H1 (cell line): Measurements from ENCODE around the gene EDC3. TPM values are rescaled to one million over a fixed set of nuclear protein-coding genes. Genes with fewer than 3 reads are reported as not detected.

Experiments used
- CTCF ChIA-PET: fragments of 300-600 bp; sonication (Branson Sonifier 250); formaldehyde crosslinking; loops from one replicate; lab custom pipeline; 2021; ENCODE audit not compliant: partially characterized antibody; lab: Charles Lee
- POLR2A ChIA-PET: fragments of 300-600 bp; sonication (Branson Sonifier 250); formaldehyde crosslinking; loops from one replicate; lab custom pipeline; 2021; ENCODE audit warnings: inconsistent platforms; ENCODE audit not compliant: partially characterized antibody; lab: Charles Lee
- DNase-seq, 2 experiments: peaks; one replicate each; pipeline versions ENCODE4 v3.0.0 to v3.0.0-alpha.2; 2010 to 2022; ENCODE audit warnings: low spot score in 2 of 2, low read depth in 1 of 2, mixed read lengths in 1 of 2
- FAIRE-seq: peaks from 2 replicates; lab custom pipeline; 2011; peaks lifted over from hg19 to GRCh38; lab: Jason Lieb, UNC
- H2AFZ ChIP-seq: 2 replicates; pipeline ENCODE4 v1.8.1; 2012; ENCODE audit warnings: low read length, inconsistent platforms
- H2AK5ac ChIP-seq: 2 replicates; pipeline ENCODE4 v1.6.1; 2013; ENCODE audit warnings: low read depth, low read length
- H2BK120ac ChIP-seq: replicated peaks from 2 replicates; pipeline ENCODE3; 2013; ENCODE audit warnings: low read depth, low read length, inconsistent platforms
- H2BK12ac ChIP-seq: 2 replicates; pipeline ENCODE4 v1.6.1; 2013; ENCODE audit warnings: low read depth, low read length
- H2BK15ac ChIP-seq: 2 replicates; pipeline ENCODE4 v1.6.1; 2013; ENCODE audit warnings: low read length
- H2BK20ac ChIP-seq: 2 replicates; pipeline ENCODE4 v1.6.1; 2013; ENCODE audit warnings: low read length
- H2BK5ac ChIP-seq: 2 replicates; pipeline ENCODE4 v1.6.1; 2013; ENCODE audit warnings: low read depth, low read length
- H3K14ac ChIP-seq: 2 replicates; pipeline ENCODE4 v1.6.1; 2013; ENCODE audit warnings: inconsistent platforms; ENCODE audit not compliant: insufficient read length
- H3K18ac ChIP-seq: 2 replicates; pipeline ENCODE4 v1.6.1; 2013; ENCODE audit warnings: low read length; ENCODE audit errors: extremely low read depth
- H3K23ac ChIP-seq: 2 replicates; pipeline ENCODE4 v1.6.1; 2013; ENCODE audit warnings: inconsistent platforms; ENCODE audit not compliant: insufficient read length
- H3K23me2 ChIP-seq: 2 replicates; pipeline ENCODE4 v1.6.1; 2013; ENCODE audit warnings: low read depth, low read length
- H3K27ac ChIP-seq: 2 replicates; pipeline ENCODE4 v1.6.1; 2011; ENCODE audit warnings: low read depth, low read length, inconsistent platforms
- H3K27me3 ChIP-seq, 4 experiments: replicated peaks in 1 of 4; 1 replicate in 1 of 4; 2 replicates in 3 of 4; pipeline versions ENCODE4 v1.6.1 to v1.8.1; 2011 to 2013; ENCODE audit warnings: low read length in 3 of 4, mild to moderate bottlenecking in 3 of 4, inconsistent platforms in 2 of 4, mixed read lengths in 2 of 4, moderate library complexity in 1 of 4; ENCODE audit not compliant: control insufficient read depth in 3 of 4, insufficient read depth in 3 of 4; ENCODE audit errors: extremely low read depth in 1 of 4
- H3K36me3 ChIP-seq, 4 experiments: 2 replicates each; pipeline versions ENCODE4 v1.6.1 to v1.8.1; 2011 to 2013; ENCODE audit warnings: mild to moderate bottlenecking in 4 of 4, low read length in 3 of 4, moderate library complexity in 2 of 4, control low read depth in 1 of 4, inconsistent platforms in 1 of 4; ENCODE audit not compliant: insufficient read depth in 4 of 4, control insufficient read depth in 2 of 4
- H3K4ac ChIP-seq: replicated peaks from 2 replicates; pipeline ENCODE3; 2013; ENCODE audit warnings: low read length, low read depth, mixed read lengths, inconsistent platforms; ENCODE audit not compliant: insufficient read length
- H3K4me1 ChIP-seq, 4 experiments: replicated peaks in 1 of 4; 1 replicate in 1 of 4; 2 replicates in 3 of 4; pipeline versions ENCODE4 v1.6.1 to v1.8.1; 2011 to 2013; ENCODE audit warnings: low read length in 3 of 4, inconsistent platforms in 2 of 4, mixed read lengths in 1 of 4; ENCODE audit not compliant: insufficient read depth in 4 of 4, control insufficient read depth in 3 of 4
- H3K4me2 ChIP-seq, 2 experiments: 2 replicates each; pipeline versions ENCODE4 v1.6.1 to v1.8.1; 2011 to 2013; ENCODE audit warnings: low read depth in 2 of 2, low read length in 2 of 2, control low read depth in 1 of 2, inconsistent platforms in 1 of 2, mild to moderate bottlenecking in 1 of 2; ENCODE audit not compliant: insufficient read depth in 1 of 2
- H3K4me3 ChIP-seq, 4 experiments: fragments of 200-600, 300-600 bp in 1 of 4; sonication (generic), shearing (Covaris generic), sonication (Bioruptor Twin) in 1 of 4; 2 replicates each; pipeline versions ENCODE4 v1.5.1 to v1.8.1; 2011 to 2016; ENCODE audit warnings: low read length in 4 of 4, low read depth in 3 of 4, control low read depth in 2 of 4, inconsistent platforms in 2 of 4, mild to moderate bottlenecking in 2 of 4, mixed read lengths in 1 of 4, moderate library complexity in 1 of 4; ENCODE audit not compliant: insufficient read depth in 2 of 4; ENCODE audit errors: extremely low read depth in 1 of 4
- H3K56ac ChIP-seq: replicated peaks from 2 replicates; pipeline ENCODE3; 2013; ENCODE audit warnings: low read depth, mild to moderate bottlenecking, mixed read lengths, low read length, inconsistent platforms; ENCODE audit not compliant: insufficient read length
- H3K79me1 ChIP-seq: 2 replicates; pipeline ENCODE4 v1.6.1; 2013; ENCODE audit warnings: low read depth, low read length, control low read depth
- H3K79me2 ChIP-seq, 2 experiments: 2 replicates each; pipeline versions ENCODE4 v1.6.1 to v1.8.1; 2012 to 2013; ENCODE audit warnings: low read length in 2 of 2, mild to moderate bottlenecking in 2 of 2, inconsistent platforms in 1 of 2; ENCODE audit not compliant: insufficient read depth in 2 of 2, control insufficient read depth in 1 of 2
- H3K9ac ChIP-seq, 4 experiments: replicated peaks in 1 of 4; 1 replicate in 1 of 4; 2 replicates in 3 of 4; pipeline versions ENCODE4 v1.6.1 to v1.8.1; 2011 to 2013; ENCODE audit warnings: low read depth in 3 of 4, low read length in 3 of 4, control low read depth in 2 of 4, mild to moderate bottlenecking in 2 of 4, moderate library complexity in 2 of 4, inconsistent platforms in 1 of 4; ENCODE audit errors: extremely low read depth in 1 of 4
- H3K9me3 ChIP-seq, 2 experiments: 2 replicates each; pipeline versions ENCODE4 v1.6.1 to v1.8.1; 2012 to 2013; ENCODE audit warnings: mild to moderate bottlenecking in 2 of 2, moderate library complexity in 2 of 2, control low read depth in 1 of 2, inconsistent platforms in 1 of 2, low read depth in 1 of 2, low read length in 1 of 2, mixed read lengths in 1 of 2; ENCODE audit not compliant: insufficient read depth in 2 of 2
- H4K20me1 ChIP-seq, 2 experiments: replicated peaks in 1 of 2; 2 replicates each; pipeline versions ENCODE3 to v1.8.1; 2011 to 2013; ENCODE audit warnings: inconsistent platforms in 2 of 2, low read length in 2 of 2, mild to moderate bottlenecking in 1 of 2; ENCODE audit not compliant: insufficient read depth in 2 of 2, control insufficient read depth in 1 of 2
- H4K5ac ChIP-seq: 2 replicates; pipeline ENCODE4 v1.6.1; 2013; ENCODE audit warnings: low read length, low read depth, mixed read lengths, inconsistent platforms; ENCODE audit not compliant: insufficient read length
- H4K8ac ChIP-seq: 2 replicates; pipeline ENCODE4 v1.8.0; 2013; ENCODE audit warnings: mild to moderate bottlenecking, moderate library complexity, low read length, inconsistent platforms; ENCODE audit not compliant: insufficient read depth; ENCODE audit errors: extremely low read depth
- H4K91ac ChIP-seq: replicated peaks from 2 replicates; pipeline ENCODE3; 2013; ENCODE audit warnings: low read length, mixed read lengths, inconsistent platforms; ENCODE audit not compliant: insufficient read length
- WGBS, 2 experiments: shearing (Covaris generic) in 1 of 2; methylation state at CpG; one replicate each; pipeline versions ENCODE4 v1.1.6 to v1.1.7; 2013 to 2015; ENCODE audit warnings: low lambda C conversion rate in 2 of 2, mixed read lengths in 2 of 2, inconsistent platforms in 1 of 2, low coverage in 1 of 2, missing lambda C conversion rate in 1 of 2; ENCODE audit not compliant: insufficient replicate concordance in 2 of 2, insufficient coverage in 1 of 2, insufficient read length in 1 of 2; ENCODE audit errors: extremely low coverage in 1 of 2, missing lambda C conversion rate in 1 of 2; 5-methylcytosine and 5-hydroxymethylcytosine counted together
- polyA plus RNA-seq, 7 experiments: library from polyadenylated mRNA; depleted of rRNA in 3 of 7; stranded (reverse) in 5 of 7; unstranded in 2 of 7; fragments of >200 nt in 5 of 7; fragments of 200-250 nt in 2 of 7; gene quantifications; 1 replicate in 5 of 7; 2 replicates in 1 of 7; 4 replicates in 1 of 7; pipeline versions ENCODE4 v1.2.1 to v1.2.3, GENCODE V29; 2011 to 2013; ENCODE audit warnings: missing spikeins in 2 of 7, mixed read lengths in 2 of 7
- total RNA-seq: library from RNA; stranded (reverse); fragmentation: NEBNext Ultra II Directional; extraction: Animal tissue kit (Norgen Biotek cat#: 25700); gene quantifications from 2 replicates; pipeline ENCODE4 v1.2.1, GENCODE V29; 2021

Gene EDC3
- total and polyA plus RNA-seq, 2 of the 8 experiments (the other 6 are each of a cell fraction or from before 2014, with no cell fraction given) = 45.0 to 50.8 TPM

- CTCF ChIA-PET = interaction anchor here (0.9 to 24.1 kb wide), 7 partner anchors 12 to 115 kb away, joined by 3 to 538 read pairs (median 3); partner anchors contain the start of gene CLK3
These were observed 42.3 kb downstream of the EDC3 start for GRCh38 chr15:74653426-74654102.

More at GRCh38 chr15:74653426-74654102, 42.3 kb downstream of the EDC3 start:
- Histone ChIP-seq H3K4ac (no peak overlapping the region), H2BK120ac (no peak overlapping the region), H3K4me2 (no peak overlapping the region), H3K79me1 (peaks cover 5% of the 10 kb centered on the region), H3K4me1 (no peaks in the 10 kb centered on the region), H3K36me3 (peaks cover 0 to 5% (median 2%) of the 10 kb centered on the region in 4 experiments; a peak in 4 of 8 replicates), H3K27ac (no peak overlapping the region), H3K23ac (no peak overlapping the region), H2BK20ac (no peak overlapping the region), H4K91ac (no peak overlapping the region), H4K20me1 (peaks cover 2 to 10% of the 10 kb centered on the region in 2 experiments), H4K5ac (no peak overlapping the region), H4K8ac (no peak overlapping the region), H2AFZ (no peak overlapping the region), H3K56ac (no peak overlapping the region), H3K18ac (no peak overlapping the region), H3K9ac (no peak overlapping the region), H2BK5ac (no peak overlapping the region), H3K79me2 (peaks cover 0 to 8% of the 10 kb centered on the region in 2 experiments; a peak in 1 of 4 replicates), H3K4me3 (no peak overlapping the region), H2AK5ac (no peak overlapping the region), H3K27me3 (no peaks in the 10 kb centered on the region), H3K14ac (no peak overlapping the region), H2BK12ac (no peak overlapping the region), H3K23me2 (no peaks in the 10 kb centered on the region), H2BK15ac (no peak overlapping the region), H3K9me3 (no peaks in the 10 kb centered on the region)
- WGBS, 2 experiments = 90% methylated on average over 7 of the region's 7 CpGs; no CpG with 5 or more reads in 1 of the 2 experiments
- POLR2A ChIA-PET = no interaction called here
- FAIRE-seq = no peak
- DNase-seq = no peak
